Mucosa of descending colon (tissue), 3 donors: ENCODE measurements around the gene CCR5. TPM values are rescaled to one million over a fixed set of nuclear protein-coding genes. Genes with fewer than 3 reads are reported as not detected.

Experiments
- ATAC-seq: fragments of 200-7000 bp; cut with Tn5 transposase; one replicate; pipeline ENCODE4 v1.9.1; 2020; ENCODE audit warnings: mild to moderate bottlenecking, moderate library complexity
- DNase-seq, 3 donors: peaks; one replicate each; pipeline ENCODE4 v3.0.0-alpha.2; 2020
- H3K36me3 ChIP-seq: fragments of 200-600 bp; one replicate; pipeline ENCODE4 v1.8.0; 2021; ENCODE audit warnings: low read depth, mild to moderate bottlenecking
- H3K4me1 ChIP-seq: fragments of 200-600 bp; one replicate; pipeline ENCODE4 v1.8.0; 2021; ENCODE audit warnings: low read depth, mild to moderate bottlenecking
- H3K4me3 ChIP-seq: fragments of 200-600 bp; one replicate; pipeline ENCODE4 v1.8.0; 2021; ENCODE audit warnings: mild to moderate bottlenecking
- H3K9me3 ChIP-seq: fragments of 200-600 bp; one replicate; pipeline ENCODE4 v1.8.0; 2021; ENCODE audit warnings: mild to moderate bottlenecking
- intact Hi-C, 2 donors: fragments of 100-400 bp; cut with DNase I in 1 of 2; cut with micrococcal nuclease in 1 of 2; formaldehyde crosslinking; loops; one replicate each; pipeline versions ENCODE4 v1.11.0 to v1.11.1; 2022; cut with DNase I, micrococcal nuclease
- total RNA-seq, 3 donors: library from RNA; stranded (reverse); fragmentation: NEBNext Ultra II Directional in 2 of 3; extraction: Animal tissue kit (Norgen Biotek cat#: 25700) in 2 of 3; gene quantifications; one replicate each; pipeline versions ENCODE4 v1.2.1 to v1.2.4, GENCODE V29; 2021 to 2023
- TF ChIP-seq, protein P1 (sequence below): fragments of 200-600 bp; IDR thresholded peaks from one replicate; pipeline ENCODE4 v1.8.0; 2022; ENCODE audit warnings: antibody characterized with exemption, mild to moderate bottlenecking
- donor health status: DM: no; HTN: no; CAD: no; lungs with moderate emphysema.
- donor health status: DM: no; HTN: no; CAD: no.
- donor health status: DM: no; HTN: yes; CAD: no.

The CCR5 gene
- total RNA-seq, 3 donors from 2014 or later: 1.9 to 3.4 (median 2.4) TPM

DNA sequence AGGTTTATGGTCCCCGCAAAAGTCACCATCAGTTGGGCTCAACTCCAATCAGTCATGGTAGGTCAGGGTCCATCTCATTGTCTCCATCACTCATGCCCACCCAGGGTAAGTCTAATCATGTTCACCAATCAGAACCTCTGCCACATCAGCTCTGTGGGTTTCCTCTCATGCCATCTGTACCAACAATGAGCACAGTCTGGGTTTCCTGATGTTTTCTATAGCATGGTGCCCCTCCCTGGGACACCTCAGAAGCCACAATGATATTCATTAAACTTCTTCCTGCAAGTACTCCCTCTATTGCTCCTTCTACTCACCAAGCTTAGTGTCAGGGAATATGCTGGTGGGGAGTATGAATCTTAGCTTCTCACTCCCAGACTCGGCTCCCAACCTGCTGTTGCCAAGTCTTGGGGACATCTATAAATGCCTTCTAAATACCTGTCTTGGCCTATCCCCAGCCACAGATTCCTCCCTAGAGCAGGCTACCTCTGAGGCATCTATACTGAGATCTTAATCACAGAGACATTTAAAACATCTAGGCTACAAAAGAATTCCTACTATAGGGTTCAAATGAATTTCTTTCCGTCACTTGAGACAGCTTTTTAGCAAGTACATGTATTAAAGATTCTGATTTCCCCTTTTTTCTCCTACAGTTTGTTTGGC is 21.8 kb upstream of the CCR5 start:
- ATAC-seq (no peak), DNase-seq (no peak)
- Histone ChIP-seq H3K9me3 (no peaks in the 10 kb centered on the region), H3K4me3 (no peak overlapping the region), H3K4me1 (no peaks in the 10 kb centered on the region), H3K36me3 (no peaks in the 10 kb centered on the region)
- intact Hi-C loops: no loop called here
- TF ChIP-seq, protein P1, sequence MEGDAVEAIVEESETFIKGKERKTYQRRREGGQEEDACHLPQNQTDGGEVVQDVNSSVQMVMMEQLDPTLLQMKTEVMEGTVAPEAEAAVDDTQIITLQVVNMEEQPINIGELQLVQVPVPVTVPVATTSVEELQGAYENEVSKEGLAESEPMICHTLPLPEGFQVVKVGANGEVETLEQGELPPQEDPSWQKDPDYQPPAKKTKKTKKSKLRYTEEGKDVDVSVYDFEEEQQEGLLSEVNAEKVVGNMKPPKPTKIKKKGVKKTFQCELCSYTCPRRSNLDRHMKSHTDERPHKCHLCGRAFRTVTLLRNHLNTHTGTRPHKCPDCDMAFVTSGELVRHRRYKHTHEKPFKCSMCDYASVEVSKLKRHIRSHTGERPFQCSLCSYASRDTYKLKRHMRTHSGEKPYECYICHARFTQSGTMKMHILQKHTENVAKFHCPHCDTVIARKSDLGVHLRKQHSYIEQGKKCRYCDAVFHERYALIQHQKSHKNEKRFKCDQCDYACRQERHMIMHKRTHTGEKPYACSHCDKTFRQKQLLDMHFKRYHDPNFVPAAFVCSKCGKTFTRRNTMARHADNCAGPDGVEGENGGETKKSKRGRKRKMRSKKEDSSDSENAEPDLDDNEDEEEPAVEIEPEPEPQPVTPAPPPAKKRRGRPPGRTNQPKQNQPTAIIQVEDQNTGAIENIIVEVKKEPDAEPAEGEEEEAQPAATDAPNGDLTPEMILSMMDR: no peak

DNA sequence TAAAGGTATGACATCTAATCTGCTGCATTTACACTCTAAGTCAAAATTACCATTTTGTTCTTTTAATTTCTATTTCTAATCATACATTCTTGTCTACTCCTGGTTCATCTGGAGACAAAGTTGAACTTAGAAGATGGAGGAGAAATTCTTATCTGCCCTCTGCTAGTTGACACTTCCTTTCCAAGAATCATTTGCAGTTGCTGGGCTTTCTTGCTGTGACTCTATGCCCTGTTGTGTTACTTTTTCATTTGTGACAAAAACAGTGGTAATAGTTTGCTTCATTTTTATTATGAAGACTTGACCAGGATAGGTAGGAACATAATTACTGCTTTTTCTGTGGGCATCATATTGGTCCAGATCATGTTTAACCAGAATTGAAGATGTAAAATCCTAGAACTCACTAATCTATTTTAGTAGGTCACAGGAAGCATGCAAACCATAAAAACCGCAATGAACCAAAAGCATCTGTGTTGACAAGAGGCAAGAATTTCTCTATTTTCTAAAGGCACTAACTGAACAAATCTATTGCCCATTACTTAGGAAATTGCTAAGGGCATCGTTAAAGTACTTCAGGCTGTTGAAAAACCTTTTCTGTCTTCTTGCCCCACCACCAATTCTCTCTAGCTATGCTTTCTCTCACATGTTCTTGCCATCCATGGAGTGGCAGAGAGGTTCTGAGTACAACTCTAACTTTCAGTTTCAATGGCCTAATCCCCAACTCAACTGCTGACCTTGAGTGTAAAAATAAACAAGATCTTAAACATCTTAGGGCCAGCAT is 21.1 kb upstream of the CCR5 start:
- TF ChIP-seq, protein P1: no peak
- Histone ChIP-seq H3K9me3 (no peaks in the 10 kb centered on the region), H3K4me1 (no peaks in the 10 kb centered on the region), H3K36me3 (no peaks in the 10 kb centered on the region), H3K4me3 (no peak overlapping the region)
- peak; percentile 49 for ATAC-seq
- intact Hi-C loops: no loop called here
- DNase-seq: no peak

DNA sequence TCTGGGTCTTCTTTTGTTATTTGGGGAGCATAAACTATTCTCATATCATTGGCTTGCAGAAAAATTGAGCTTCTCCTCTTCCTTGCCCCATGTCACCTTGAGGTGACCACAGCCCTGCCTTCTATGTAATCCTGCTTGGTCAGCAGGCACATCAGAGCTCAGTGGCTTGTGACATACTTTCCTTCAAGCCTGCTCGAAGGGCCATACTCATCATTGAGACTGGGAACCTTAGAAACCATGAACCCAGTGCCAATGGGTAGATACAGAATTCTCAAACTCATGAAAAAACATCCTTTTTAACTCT is 20.5 kb upstream of the CCR5 start:
- DNase-seq: no peak
- no peaks in the 10 kb centered on the region for H3K36me3 ChIP-seq
- intact Hi-C loops: no loop called here
- H3K9me3 ChIP-seq: no peaks in the 10 kb centered on the region
- no peaks in the 10 kb centered on the region for H3K4me1 ChIP-seq
- H3K4me3 ChIP-seq: no peak overlapping the region
- ATAC-seq: peak; percentile 11
- TF ChIP-seq, protein P1: no peak

DNA sequence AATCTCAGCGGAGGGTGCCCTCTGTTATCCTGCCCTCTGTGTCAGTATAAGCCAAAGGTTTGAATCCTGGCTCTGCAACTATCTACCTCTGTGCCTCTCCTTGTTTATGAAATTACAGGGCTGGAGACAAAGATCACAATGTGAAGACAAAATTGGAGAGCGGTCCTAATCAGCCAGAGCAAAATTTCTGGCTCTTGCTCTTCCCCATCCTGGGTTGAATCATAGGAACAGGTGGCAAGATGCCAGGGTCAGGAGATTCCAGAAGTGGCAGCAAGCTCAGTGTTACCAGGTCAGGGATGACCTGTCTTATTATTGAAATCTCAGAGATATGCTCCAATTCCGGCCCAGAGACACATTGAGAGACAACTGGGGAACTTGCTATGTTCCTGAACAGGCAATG is 19.1 kb upstream of the CCR5 start:
- DNase-seq (no peak), ATAC-seq (no peak)
- no peaks in the 10 kb centered on the region for H3K36me3 ChIP-seq
- H3K4me1 ChIP-seq: no peaks in the 10 kb centered on the region
- intact Hi-C loops: no loop called here
- TF ChIP-seq, protein P1: no peak
- H3K9me3 ChIP-seq: no peaks in the 10 kb centered on the region
- H3K4me3 ChIP-seq: no peak overlapping the region

DNA sequence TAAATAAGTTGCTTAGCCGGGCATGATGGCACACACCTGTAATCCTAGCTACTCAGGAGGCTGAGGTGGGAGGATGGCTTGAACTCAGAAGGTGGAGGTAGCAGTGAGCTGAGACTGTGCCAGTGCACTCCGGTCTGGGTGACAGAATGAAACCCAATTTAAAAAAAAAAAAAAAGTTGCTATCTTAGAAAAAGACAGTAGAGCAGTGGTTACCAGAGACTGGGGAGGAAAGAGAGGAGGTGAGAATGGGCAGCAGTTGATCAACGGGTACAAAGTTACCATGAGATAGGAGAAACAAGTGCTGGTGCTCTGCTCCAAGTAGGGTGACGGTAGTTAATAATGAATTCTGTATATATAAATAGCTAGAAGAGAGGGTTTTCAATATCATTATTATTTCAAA is 17.7 kb upstream of the CCR5 start:
- H3K9me3 ChIP-seq: no peaks in the 10 kb centered on the region
- TF ChIP-seq, protein P1: no peak

More for the DNA sequence above, 17.7 kb upstream of the CCR5 start:
- intact Hi-C loops: no loop called here
- DNase-seq: no peak
- Histone ChIP-seq H3K36me3 (no peaks in the 10 kb centered on the region), H3K4me3 (no peak overlapping the region), H3K4me1 (no peaks in the 10 kb centered on the region)
- no peak for ATAC-seq
